ENCODE results near the gene GTF2H3.

The GTF2H3 gene

GRCh38 chr12:123656392-123656791, 22.8 kb downstream of the GTF2H3 start:
- TF ChIP-seq ZNF70 (CRISPR knock-in tag; IDR thresholded peaks at IDR 0.05), result no peak
- no peak for TF ChIP-seq BACH2 (CRISPR knock-in tag; IDR thresholded peaks at IDR 0.05; ENCODE audit: borderline replicate concordance)
- TF ChIP-seq POU6F1 (CRISPR knock-in tag; IDR thresholded peaks at IDR 0.05; ENCODE audit: borderline replicate concordance, low read depth), result no peak
- no peak for TF ChIP-seq SNAI2 (CRISPR knock-in tag; IDR thresholded peaks at IDR 0.05)
- no peak for TF ChIP-seq TCF4 (CRISPR knock-in tag; IDR thresholded peaks at IDR 0.05; ENCODE audit: borderline replicate concordance)
- no peak for TF ChIP-seq RARB (CRISPR knock-in tag; IDR thresholded peaks at IDR 0.05)
- TF ChIP-seq CSDC2 (CRISPR knock-in tag; IDR thresholded peaks at IDR 0.05), result no peak
- TF ChIP-seq ESRRG (CRISPR knock-in tag; IDR thresholded peaks at IDR 0.05), result no peak
- no peak for TF ChIP-seq ZFP3 (CRISPR knock-in tag; IDR thresholded peaks at IDR 0.05)
- TF ChIP-seq OSR1 (CRISPR knock-in tag; IDR thresholded peaks at IDR 0.05), result no peak
- no peak for TF ChIP-seq TOX (CRISPR knock-in tag; IDR thresholded peaks at IDR 0.05; ENCODE audit: borderline replicate concordance)
- no peak for TF ChIP-seq GLIS3 (CRISPR knock-in tag; IDR thresholded peaks at IDR 0.05)
- TF ChIP-seq ARNTL (CRISPR knock-in tag; IDR thresholded peaks at IDR 0.05; ENCODE audit: borderline replicate concordance, low read depth), result no peak
- no peak for TF ChIP-seq TSHZ2 (CRISPR knock-in tag; IDR thresholded peaks at IDR 0.05)
- no peak for ATAC-seq

- ATAC-seq, result no peak
- no peak for TF ChIP-seq ZC3H10 (CRISPR knock-in tag; IDR thresholded peaks at IDR 0.05)
- no peak for TF ChIP-seq OSR1 (CRISPR knock-in tag; IDR thresholded peaks at IDR 0.05)
Observed at GRCh38 chr12:123657211-123657610, 23.6 kb downstream of the GTF2H3 start.

- no peak for TF ChIP-seq ARNTL (CRISPR knock-in tag; IDR thresholded peaks at IDR 0.05; ENCODE audit: borderline replicate concordance, low read depth)
- TF ChIP-seq ISL1 (CRISPR knock-in tag; IDR thresholded peaks at IDR 0.05), result peak; percentile 27; the same call in 1 of the 2 replicates
- TF ChIP-seq OSR1 (CRISPR knock-in tag; IDR thresholded peaks at IDR 0.05), result no peak
- ATAC-seq, result peak; percentile 87
Observed at GRCh38 chr12:123659996-123660727, 26.5 kb downstream of the GTF2H3 start.

- ATAC-seq, result no peak
- TF ChIP-seq ZNF8 (CRISPR knock-in tag; IDR thresholded peaks at IDR 0.05) (no peak), ISL1 (CRISPR knock-in tag; IDR thresholded peaks at IDR 0.05) (no peak), SNAI2 (CRISPR knock-in tag; IDR thresholded peaks at IDR 0.05) (no peak), ZNF70 (CRISPR knock-in tag; IDR thresholded peaks at IDR 0.05) (no peak), RARB (CRISPR knock-in tag; IDR thresholded peaks at IDR 0.05) (no peak), PATZ1 (CRISPR knock-in tag; IDR thresholded peaks at IDR 0.05; ENCODE audit: borderline replicate concordance) (no peak), GLIS3 (CRISPR knock-in tag; IDR thresholded peaks at IDR 0.05) (no peak), CSRNP3 (CRISPR knock-in tag; IDR thresholded peaks at IDR 0.05) (no peak), PPARA (CRISPR knock-in tag; IDR thresholded peaks at IDR 0.05; ENCODE audit: borderline replicate concordance) (no peak), BACH2 (CRISPR knock-in tag; IDR thresholded peaks at IDR 0.05; ENCODE audit: borderline replicate concordance) (no peak), TCF4 (CRISPR knock-in tag; IDR thresholded peaks at IDR 0.05; ENCODE audit: borderline replicate concordance) (no peak), ZFP30 (CRISPR knock-in tag; IDR thresholded peaks at IDR 0.05) (no peak), POU6F1 (CRISPR knock-in tag; IDR thresholded peaks at IDR 0.05; ENCODE audit: borderline replicate concordance, low read depth) (no peak), CREB5 (CRISPR knock-in tag; IDR thresholded peaks at IDR 0.05; ENCODE audit: low read depth) (no peak), CSDC2 (CRISPR knock-in tag; IDR thresholded peaks at IDR 0.05) (no peak), ZFP3 (CRISPR knock-in tag; IDR thresholded peaks at IDR 0.05) (no peak), ZNF565 (CRISPR knock-in tag; conservative IDR thresholded peaks at IDR 0.05; ENCODE audit: low read depth) (no peak), OSR1 (CRISPR knock-in tag; IDR thresholded peaks at IDR 0.05) (no peak)
Observed at GRCh38 chr12:123667771-123668170, 34.1 kb downstream of the GTF2H3 start.

Measured in SK-N-SH treated with all-trans-retinoic acid at 6 μM for 48 hours (cell line).